HG02798 (cell line): ENCODE results near the gene USP48.
"Not testable (repeated sequence)": the region's sequence is repeated elsewhere in the genome, so short reads cannot be mapped to it uniquely, and the experiment has no call there.

Experiments used
- ATAC-seq: cut with Tn5 transposase; IDR thresholded peaks from one replicate; pipeline ENCODE4 v1.9.1; 2021; ENCODE audit warnings: mild to moderate bottlenecking; ENCODE audit not compliant: unreplicated experiment, poor library complexity

USP48 gene

DNA sequence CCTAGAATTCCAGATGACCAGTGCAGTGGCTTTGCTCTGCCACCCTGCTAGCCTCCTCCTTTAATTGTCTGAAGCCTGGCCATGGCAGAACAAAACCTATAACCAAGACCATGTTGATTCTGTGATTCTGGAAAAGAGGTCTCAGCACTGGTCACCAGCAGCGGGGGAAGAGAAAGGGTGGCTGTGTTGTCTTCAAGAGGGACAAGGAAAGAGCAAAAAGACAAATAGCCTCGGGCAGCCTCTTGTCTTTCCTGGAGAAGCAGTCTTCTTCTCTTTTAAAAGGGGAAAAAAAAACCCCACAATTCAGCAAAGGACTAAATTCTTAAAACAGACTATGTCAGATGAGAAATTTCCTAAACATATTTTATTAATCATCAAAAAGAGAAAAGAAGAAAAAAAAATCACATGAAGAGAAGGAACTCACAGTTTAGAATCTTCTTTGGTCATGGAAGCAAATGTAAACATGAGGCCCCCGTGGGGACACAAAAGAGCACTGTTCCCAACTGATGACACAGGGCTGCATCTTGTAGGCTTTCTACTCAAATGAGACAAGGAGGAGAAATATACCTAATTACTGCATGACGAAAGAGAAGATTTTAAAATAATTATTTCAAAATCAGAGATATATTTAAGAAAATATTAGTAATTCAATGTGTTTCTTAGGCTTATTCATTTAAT is 77.5 kb downstream of the USP48 start:
- no peak for ATAC-seq

GRCh38 chr1:21704145-21704544 is 78.8 kb downstream of the USP48 start:
- no peak for ATAC-seq

DNA sequence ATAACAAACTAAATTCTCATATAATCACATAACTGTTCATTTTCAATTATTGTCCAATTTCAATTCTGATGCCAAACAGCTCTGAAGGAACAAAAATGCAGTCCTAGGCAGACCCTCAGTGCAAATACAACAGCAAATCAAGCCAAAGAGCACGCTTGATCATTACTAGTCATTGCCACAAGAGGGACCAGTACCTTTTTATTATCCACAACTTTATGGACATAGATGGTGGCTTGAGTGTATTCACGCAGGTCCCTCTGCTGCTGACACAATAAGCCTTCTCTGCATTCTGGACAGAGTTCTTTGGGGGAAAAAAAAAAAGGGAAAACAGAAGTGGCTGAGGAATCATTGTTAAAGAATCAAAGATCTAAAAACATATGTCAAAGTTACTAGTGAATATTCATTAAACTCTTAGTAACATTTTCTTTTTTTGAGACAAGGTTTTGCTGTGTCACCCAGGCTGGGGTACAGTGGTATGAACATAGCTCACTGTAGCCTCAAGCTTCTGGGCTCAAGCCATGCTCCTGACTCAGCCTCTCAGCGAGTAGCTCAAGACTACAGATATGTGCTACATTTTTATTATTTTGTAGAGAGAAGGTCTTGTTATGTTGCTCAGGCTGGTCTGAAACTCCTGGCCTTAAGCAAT is 79.5 kb downstream of the USP48 start:
- no peak for ATAC-seq

DNA sequence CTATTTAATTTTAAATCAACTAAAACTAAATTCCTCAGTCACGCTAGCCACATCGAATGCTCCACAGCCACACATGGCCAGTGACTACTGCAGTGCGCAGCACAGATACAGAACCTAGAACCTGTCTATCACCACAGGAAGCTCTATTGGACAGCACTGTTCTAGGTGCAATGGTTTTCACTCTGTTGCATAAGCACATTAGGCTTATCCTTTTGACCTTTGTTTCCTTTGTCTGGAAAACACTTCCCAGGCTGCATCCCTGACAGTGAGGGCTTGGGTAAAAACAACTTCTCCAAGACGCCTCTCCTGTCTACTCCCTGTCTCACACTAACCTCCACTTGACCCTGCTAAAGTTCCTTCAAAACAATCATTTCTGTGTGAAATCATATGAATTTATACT is 80.2 kb downstream of the USP48 start:
- ATAC-seq, result no peak

GRCh38 chr1:21701401-21701800 is 81.5 kb downstream of the USP48 start:
- no peak for ATAC-seq

DNA sequence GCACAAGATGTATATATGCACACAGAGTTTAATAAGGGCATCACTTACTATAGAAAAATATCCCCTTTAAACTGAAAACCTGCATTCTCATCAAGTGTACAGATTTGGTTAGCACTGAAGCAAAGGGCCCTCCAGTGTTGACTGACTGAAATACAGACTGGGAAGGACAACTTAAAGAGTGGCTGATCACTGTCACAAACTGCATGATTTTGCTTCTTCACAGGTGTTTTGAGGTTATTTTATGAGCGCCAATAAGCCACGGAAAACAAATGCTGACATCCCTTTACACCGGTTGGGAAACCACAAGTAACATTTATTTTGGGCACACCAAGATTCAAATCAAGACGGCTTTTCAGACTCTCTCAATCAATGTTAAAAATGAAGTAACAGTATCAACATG is 82.9 kb downstream of the USP48 start:
- no peak for ATAC-seq

GRCh38 chr1:21696931-21697330 is 86.0 kb downstream of the USP48 start:
- no peak for ATAC-seq

- no peak for ATAC-seq
Measured at GRCh38 chr1:21693732-21694131, 89.2 kb downstream of the USP48 start.

GRCh38 chr1:21691739-21692138 is 91.2 kb downstream of the USP48 start:
- no peak for ATAC-seq

DNA sequence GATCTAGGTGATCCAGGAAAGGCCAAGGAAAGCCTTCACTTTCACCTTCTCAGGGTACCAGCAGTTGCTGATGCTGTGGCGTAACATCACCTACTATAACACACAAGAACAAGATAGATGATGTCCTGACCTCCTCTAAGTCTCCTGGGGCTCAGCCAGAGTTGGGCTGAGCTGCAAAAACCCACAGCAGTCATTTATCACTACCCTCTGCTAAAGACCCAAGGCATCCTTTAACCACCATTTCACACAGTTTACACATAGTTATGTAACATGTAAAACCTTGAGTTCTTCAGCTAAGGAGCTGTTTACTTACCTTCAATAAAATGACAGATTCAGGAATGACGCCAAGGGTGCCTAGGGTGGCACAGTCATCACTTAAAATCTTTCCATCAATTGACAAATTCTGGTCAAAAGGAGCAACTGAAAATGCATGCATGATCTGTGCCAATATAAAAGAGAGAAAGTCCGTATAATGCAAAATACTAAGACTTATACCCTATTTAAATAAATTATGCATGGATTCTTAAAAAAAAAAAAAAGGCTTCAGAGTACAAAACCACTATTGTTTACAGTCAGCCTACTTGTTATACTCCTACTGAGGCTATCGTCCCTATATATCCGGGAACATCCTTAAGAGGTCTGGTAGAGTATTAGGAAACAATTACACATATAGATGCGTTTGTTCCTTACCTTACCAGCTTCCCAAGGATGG is 93.1 kb downstream of the USP48 start:
- ATAC-seq, result no peak

DNA sequence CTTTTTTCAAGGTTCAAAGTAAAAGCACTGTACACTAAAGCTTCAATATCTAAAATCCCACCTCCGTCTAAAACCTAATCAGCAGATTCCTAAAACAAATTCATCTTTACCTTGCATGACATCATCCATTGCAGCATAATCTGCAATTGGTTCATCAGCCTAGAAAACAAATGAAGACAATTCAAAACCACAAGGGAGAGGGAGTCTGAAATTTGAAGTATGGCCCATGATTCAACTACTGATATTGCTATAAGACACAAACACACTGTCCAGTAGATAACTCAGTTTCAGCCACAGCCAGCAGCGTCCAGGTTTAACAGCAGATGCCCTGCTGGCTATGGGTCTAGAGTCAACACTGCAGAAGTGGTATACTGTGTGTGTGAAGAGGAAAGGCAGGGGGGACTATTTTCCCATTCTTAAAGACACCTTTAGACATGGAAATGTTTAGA is 95.8 kb downstream of the USP48 start:
- ATAC-seq, result no peak

- ATAC-seq, result no peak
Measured at GRCh38 chr1:21685946-21686678, 96.8 kb downstream of the USP48 start.

DNA sequence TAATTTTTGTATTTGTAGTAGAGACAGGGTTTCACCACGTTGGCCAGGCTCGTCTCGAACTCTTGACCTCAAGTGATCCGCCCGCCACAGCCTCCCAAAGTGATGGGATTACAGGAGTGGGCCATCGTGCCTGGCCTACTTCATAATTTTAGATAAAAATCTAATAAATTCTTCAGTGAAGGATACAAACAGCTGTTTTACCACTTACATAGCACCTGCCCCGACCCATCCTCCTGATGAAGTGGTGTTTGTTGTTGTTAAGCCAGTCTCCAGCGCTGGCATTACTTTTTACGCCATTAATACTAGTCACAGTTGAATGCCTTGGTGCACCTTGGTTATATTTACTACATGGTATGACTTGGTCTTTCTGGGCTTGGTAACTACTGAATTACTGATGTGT is 101.5 kb downstream of the USP48 start:
- no peak for ATAC-seq

- no peak for ATAC-seq
Measured at GRCh38 chr1:21680918-21681317, 102.0 kb downstream of the USP48 start.

GRCh38 chr1:21680381-21680780 is 102.6 kb downstream of the USP48 start:
- no peak for ATAC-seq

- no peak for ATAC-seq
Measured at GRCh38 chr1:21677168-21677567, 105.8 kb downstream of the USP48 start.

DNA sequence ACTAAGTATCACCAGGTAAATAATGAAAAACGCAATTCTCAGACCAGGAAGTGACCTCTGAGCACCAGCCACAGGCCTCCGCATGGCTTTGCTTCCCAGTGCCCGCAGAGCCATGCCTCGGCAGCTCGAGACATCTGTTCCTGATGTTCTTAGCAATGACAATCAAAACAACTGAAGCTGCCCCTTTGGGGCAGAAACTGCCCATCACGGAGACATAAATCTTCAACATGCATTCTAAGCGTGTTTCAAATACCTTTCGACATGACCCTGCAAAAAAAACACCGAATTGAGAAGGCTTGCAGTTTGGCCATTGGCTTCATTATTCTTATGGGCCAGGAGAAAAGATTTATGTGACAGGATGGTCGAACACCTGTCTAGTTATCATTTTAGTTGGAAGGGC is 108.0 kb downstream of the USP48 start:
- ATAC-seq, result no peak

DNA sequence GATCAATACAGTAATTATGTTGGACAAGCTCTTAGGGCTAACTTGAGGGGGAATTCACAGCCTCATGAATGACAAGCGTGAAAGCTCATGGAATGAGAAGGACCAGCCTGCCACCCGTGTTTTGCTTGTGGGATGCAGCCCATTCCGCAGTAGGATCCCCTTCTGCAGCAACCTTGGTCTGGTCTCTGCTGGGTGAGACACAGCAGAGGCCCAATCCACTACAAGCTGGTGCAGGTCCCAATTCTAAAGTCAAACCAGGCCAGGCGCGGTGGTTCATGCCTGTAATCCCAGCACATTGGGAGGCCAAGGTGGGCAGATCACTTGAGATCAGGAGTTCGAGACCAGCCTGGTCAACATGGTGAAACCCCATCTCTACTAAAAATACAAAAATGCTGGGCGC is 109.1 kb downstream of the USP48 start:
- not testable (repeated sequence) for ATAC-seq

GRCh38 chr1:21673277-21673780 is 109.6 kb downstream of the USP48 start:
- ATAC-seq, result no peak

GRCh38 chr1:21672478-21673276 is 110.3 kb downstream of the USP48 start:
- no peak for ATAC-seq
